Prostate gland (tissue), 2 donors: ENCODE data around the gene TLDC2. TPM values are rescaled to one million over a fixed set of nuclear protein-coding genes. Genes with fewer than 3 reads are reported as not detected.
"Not testable (repeated sequence)": the region's sequence is repeated elsewhere in the genome, so short reads cannot be mapped to it uniquely, and the experiment has no call there.

Experiments
- DNase-seq: peaks from one replicate; pipeline ENCODE4 v3.0.0-alpha.2; 2019; ENCODE audit warnings: low spot score
- H3K27ac ChIP-seq, 2 donors: fragments of 200-600 bp; sonication (generic); 2 replicates each; pipeline ENCODE4 v1.5.1; 2017 to 2019
- H3K27me3 ChIP-seq: fragments of 200-600 bp; sonication (generic); replicated peaks from 2 replicates; pipeline ENCODE4 v1.5.1; 2019; ENCODE audit not compliant: insufficient read depth
- H3K36me3 ChIP-seq, 2 donors: fragments of 200-600 bp; sonication (generic); 1 replicate in 1 of 2; 2 replicates in 1 of 2; pipeline versions ENCODE4 v1.5.1 to v1.8.1; 2017 to 2019
- H3K4me1 ChIP-seq: fragments of 200-600 bp; sonication (generic); replicated peaks from 2 replicates; pipeline ENCODE4 v1.5.1; 2019
- H3K4me3 ChIP-seq, 2 donors: fragments of 200-600 bp; sonication (generic); 2 replicates each; pipeline ENCODE4 v1.5.1; 2017 to 2019
- H3K9me3 ChIP-seq: fragments of 200-600 bp; sonication (generic); 2 replicates; pipeline ENCODE4 v1.5.1; 2017
- POLR2A ChIP-seq: fragments of 450-650 bp; IDR thresholded peaks from one replicate; pipeline ENCODE4 v1.6.1; 2016; ENCODE audit warnings: antibody characterized with exemption, mild to moderate bottlenecking
- POLR2AphosphoS5 ChIP-seq: sonication (generic); formaldehyde crosslinking; IDR thresholded peaks from one replicate; pipeline ENCODE4 v1.6.1; 2017; ENCODE audit warnings: antibody characterized with exemption
- WGBS: methylation state at CpG from one replicate; pipeline ENCODE4 v1.1.5; 2018; 5-methylcytosine and 5-hydroxymethylcytosine counted together
- intact Hi-C: fragments of 100-400 bp; cut with DNase I; formaldehyde crosslinking; loops from one replicate; pipeline ENCODE4 v1.14.2; 2022
- total RNA-seq, 2 donors: library from RNA; depleted of rRNA; stranded (reverse); fragments of >200 nt; gene quantifications; one replicate each; pipeline ENCODE4 v1.1.0, GENCODE V29; 2016
- TF ChIP-seq, protein P1 (sequence below), 4 experiments: fragments of 200-600 bp in 2 of 4; fragments of 450-650 bp in 2 of 4; sonication (generic) in 2 of 4; IDR thresholded peaks; 1 replicate in 3 of 4; 2 replicates in 1 of 4; pipeline ENCODE4 v1.5.1; 2016 to 2019; ENCODE audit warnings: antibody characterized with exemption in 4 of 4, mild to moderate bottlenecking in 2 of 4, moderate library complexity in 2 of 4

TLDC2 gene
- total RNA-seq, 2 donors from 2014 or later = 0.14 to 1.3 TPM

DNA sequence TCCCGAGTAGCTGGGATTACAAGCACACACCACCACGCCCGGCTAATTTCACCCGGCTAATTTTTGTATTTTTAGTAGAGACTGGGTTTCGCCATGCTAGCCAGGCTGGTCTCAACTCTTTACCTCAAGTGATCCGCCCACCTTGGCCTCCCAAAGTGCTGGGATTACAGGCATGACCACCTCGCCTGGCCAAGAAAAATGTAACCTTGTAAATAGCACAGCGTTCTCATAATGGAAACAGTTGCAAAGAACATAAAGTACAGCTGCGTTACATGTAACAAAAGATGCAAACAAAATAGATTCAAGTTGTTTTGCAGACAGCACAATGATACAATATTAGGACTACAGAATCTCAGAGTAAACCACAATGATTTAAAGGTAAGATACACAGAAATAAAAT lies 14.6 kb downstream of the TLDC2 start:
- Histone ChIP-seq H3K4me1 (no peaks in the 10 kb centered on the region), H3K9me3 (no peaks in the 10 kb centered on the region), H3K36me3 (peaks cover 0 to 5% of the 10 kb centered on the region in 2 donors), H3K4me3 (no peak overlapping the region), H3K27me3 (no peaks in the 10 kb centered on the region), H3K27ac (peak overlapping the region; percentile 47 to 73)
- TF ChIP-seq, protein P1, sequence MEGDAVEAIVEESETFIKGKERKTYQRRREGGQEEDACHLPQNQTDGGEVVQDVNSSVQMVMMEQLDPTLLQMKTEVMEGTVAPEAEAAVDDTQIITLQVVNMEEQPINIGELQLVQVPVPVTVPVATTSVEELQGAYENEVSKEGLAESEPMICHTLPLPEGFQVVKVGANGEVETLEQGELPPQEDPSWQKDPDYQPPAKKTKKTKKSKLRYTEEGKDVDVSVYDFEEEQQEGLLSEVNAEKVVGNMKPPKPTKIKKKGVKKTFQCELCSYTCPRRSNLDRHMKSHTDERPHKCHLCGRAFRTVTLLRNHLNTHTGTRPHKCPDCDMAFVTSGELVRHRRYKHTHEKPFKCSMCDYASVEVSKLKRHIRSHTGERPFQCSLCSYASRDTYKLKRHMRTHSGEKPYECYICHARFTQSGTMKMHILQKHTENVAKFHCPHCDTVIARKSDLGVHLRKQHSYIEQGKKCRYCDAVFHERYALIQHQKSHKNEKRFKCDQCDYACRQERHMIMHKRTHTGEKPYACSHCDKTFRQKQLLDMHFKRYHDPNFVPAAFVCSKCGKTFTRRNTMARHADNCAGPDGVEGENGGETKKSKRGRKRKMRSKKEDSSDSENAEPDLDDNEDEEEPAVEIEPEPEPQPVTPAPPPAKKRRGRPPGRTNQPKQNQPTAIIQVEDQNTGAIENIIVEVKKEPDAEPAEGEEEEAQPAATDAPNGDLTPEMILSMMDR (IDR thresholded peaks at IDR 0.05) = no peak
- TF ChIP-seq POLR2AphosphoS5 = peak; percentile 78
- DNase-seq = peak; percentile 28
- intact Hi-C loops = no loop called here
- 64% methylated on average over 9 of the region's 9 CpGs for WGBS

DNA sequence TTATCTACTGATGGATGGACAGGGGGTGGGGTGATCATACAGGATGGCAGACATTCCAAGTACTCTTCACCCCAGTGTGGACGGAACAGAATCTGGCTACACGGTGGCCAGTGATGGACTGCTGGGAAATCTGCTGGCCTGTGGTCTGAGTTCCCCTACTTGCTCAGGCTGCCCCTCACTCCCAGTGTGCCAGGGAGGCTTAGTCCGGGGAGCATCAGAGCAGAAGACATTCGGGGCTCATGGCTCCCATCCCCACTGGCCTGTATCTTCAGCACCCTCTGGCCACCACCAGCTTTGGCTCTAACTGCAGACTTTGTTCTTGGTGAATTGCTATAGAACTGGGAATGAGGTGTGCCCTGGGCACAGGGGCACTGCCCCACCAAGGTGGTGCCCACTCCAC lies 15.3 kb downstream of the TLDC2 start:
- peaks cover 0 to 6% of the 10 kb centered on the region in 2 donors for H3K36me3 ChIP-seq
- TF ChIP-seq POLR2AphosphoS5 = no peak
- TF ChIP-seq, protein P1 (IDR thresholded peaks at IDR 0.05) = no peak
- TF ChIP-seq POLR2A = no peak
- H3K9me3 ChIP-seq = no peaks in the 10 kb centered on the region
- no peaks in the 10 kb centered on the region for H3K27me3 ChIP-seq
- no peaks in the 10 kb centered on the region for H3K4me1 ChIP-seq
- no peak overlapping the region for H3K4me3 ChIP-seq
- 88% methylated on average over 4 of the region's 4 CpGs for WGBS
- intact Hi-C loops = no loop called here
- no peak for DNase-seq
- peak overlapping the region; percentile 42 to 73 for H3K27ac ChIP-seq

DNA sequence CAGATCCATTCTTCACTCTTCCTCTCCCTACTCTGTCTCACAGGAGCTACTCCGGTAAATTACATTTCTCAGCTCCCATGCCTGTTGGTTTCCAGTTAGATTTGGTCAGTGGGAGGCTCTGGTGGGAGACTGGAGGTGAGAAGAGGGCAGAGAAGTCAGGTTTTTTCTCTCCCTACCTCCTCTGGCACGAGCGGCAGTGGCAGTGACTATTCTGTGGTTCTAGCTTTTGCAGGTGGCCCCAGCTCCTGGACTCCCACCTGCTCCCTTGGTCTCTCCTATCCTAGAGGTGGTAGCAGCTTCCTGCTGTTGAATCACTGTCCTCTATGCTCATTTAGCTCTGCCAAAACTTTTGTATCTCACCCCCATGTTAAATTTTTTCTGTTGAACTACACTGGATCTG lies 17.9 kb downstream of the TLDC2 start:
- WGBS = 89% methylated on average over 3 of the region's 3 CpGs
- Histone ChIP-seq H3K4me3 (no peak overlapping the region), H3K9me3 (no peaks in the 10 kb centered on the region), H3K4me1 (no peaks in the 10 kb centered on the region), H3K27me3 (no peaks in the 10 kb centered on the region), H3K27ac (no peak overlapping the region), H3K36me3 (peaks cover 0 to 6% of the 10 kb centered on the region in 2 donors)
- TF ChIP-seq POLR2A (no peak), POLR2AphosphoS5 (no peak)
- TF ChIP-seq, protein P1 (IDR thresholded peaks at IDR 0.05) = no peak
- DNase-seq = no peak
- intact Hi-C loops = no loop called here

DNA sequence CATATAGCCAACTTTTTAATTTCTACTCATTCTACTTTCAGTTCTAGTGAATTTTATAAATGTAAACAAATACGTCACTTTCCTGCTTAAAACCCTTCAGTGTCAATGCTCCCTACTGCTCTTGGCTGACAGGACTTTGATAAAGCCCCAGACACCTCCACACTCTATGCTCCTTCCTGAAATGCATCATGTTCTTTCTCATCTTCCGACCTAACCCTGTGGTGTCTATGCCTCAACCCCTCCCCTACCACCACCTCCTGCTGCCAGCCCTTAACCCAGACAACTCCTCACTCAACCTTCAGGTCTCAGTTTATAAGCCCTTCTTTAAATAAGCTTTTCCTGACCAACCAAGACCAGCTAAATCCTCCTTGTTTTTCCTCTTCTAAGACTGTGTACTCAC lies 19.1 kb downstream of the TLDC2 start:
- no peak for DNase-seq
- intact Hi-C loops = no loop called here
- H3K36me3 ChIP-seq = peaks cover 0 to 6% of the 10 kb centered on the region in 2 donors

DNA sequence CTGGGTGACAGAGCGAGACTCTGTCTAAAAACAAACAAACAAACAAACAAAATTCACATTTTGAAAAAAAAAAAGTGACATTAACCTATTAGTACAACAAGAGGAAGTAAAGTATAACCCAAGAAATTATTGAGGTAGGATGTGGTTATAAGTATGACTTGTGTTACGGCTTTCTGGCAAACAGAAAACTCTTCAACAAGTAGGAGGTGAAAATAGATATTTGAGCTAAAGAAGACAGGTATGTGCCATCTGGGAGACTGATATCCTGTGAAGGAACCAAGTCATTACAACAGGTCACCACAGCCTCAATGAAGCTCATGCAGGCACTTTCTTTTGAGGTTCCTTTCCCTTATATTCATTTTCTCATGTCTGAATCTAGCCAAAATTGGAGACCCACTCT lies 28.8 kb downstream of the TLDC2 start:
- WGBS = 99% methylated on average over 2 of the region's 2 CpGs
- no peak overlapping the region for H3K4me3 ChIP-seq
- H3K36me3 ChIP-seq = no peaks in the 10 kb centered on the region

More for the DNA sequence above, 19.1 kb downstream of the TLDC2 start:
- Histone ChIP-seq H3K4me1 (no peaks in the 10 kb centered on the region), H3K4me3 (no peak overlapping the region), H3K27ac (no peak overlapping the region), H3K27me3 (no peaks in the 10 kb centered on the region), H3K9me3 (no peaks in the 10 kb centered on the region)
- TF ChIP-seq POLR2A (no peak), POLR2AphosphoS5 (no peak)
- TF ChIP-seq, protein P1 (IDR thresholded peaks at IDR 0.05) = no peak
- WGBS = 67% methylated on average over 2 of the region's 2 CpGs

DNA sequence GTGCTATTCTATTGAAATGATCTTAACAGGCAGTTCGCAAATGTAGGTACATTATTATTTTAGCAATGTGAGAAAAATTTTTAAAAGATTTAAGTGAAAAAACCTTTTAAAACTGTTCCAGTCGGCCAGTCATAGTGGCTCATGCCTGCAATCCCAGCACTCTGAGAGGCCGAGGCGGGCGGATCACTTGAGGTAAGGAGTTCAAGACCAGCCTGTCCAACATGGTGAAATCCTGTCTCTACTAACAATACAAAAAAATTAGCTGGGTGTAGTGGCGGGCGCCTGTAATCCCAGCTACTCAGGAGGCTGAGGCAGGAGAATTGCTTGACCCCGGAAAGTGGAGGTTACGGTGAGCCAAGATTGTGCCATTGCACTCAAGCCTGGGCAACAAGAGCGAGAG lies 29.6 kb downstream of the TLDC2 start:
- intact Hi-C loops, H3K9me3 ChIP-seq: not testable (repeated sequence)

More for the DNA sequence above, 28.8 kb downstream of the TLDC2 start:
- Histone ChIP-seq H3K27ac (no peak overlapping the region), H3K9me3 (no peaks in the 10 kb centered on the region), H3K27me3 (no peaks in the 10 kb centered on the region), H3K4me1 (no peaks in the 10 kb centered on the region)
- no peak for DNase-seq
- TF ChIP-seq POLR2A (no peak), POLR2AphosphoS5 (no peak)
- TF ChIP-seq, protein P1 (IDR thresholded peaks at IDR 0.05) = no peak
- intact Hi-C loops = no loop called here

DNA sequence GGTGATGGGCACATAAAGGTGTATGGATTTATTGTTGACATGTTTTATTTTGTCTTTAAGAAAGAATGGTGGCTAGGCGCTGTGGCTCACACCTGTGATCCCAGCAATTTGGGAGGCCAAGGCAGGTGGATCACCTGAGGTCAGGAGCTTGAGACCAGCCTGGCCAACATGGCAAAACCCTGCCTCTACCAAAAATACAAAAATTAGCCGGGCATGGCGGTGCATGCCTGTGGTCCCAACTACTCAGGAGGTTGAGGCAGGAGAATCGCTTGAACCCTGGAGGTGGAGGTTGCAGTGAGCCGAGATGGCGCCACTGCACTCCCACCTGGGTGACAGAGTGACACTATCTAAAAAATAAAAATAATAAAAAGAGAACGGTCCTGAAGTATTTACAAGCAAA lies 30.1 kb downstream of the TLDC2 start:
- WGBS = 91% methylated on average over 7 of the region's 7 CpGs
- intact Hi-C loops, H3K27me3 ChIP-seq, DNase-seq, H3K36me3 ChIP-seq, H3K4me1 ChIP-seq, H3K4me3 ChIP-seq, H3K27ac ChIP-seq, H3K9me3 ChIP-seq: not testable (repeated sequence)

More for the DNA sequence above, 29.6 kb downstream of the TLDC2 start:
- not testable (repeated sequence) for DNase-seq, H3K27ac ChIP-seq, H3K4me3 ChIP-seq, H3K27me3 ChIP-seq, H3K36me3 ChIP-seq, H3K4me1 ChIP-seq
- 94% methylated on average over 10 of the region's 10 CpGs for WGBS
